Measurements from ENCODE around the gene AUTS2. TPM values are rescaled to one million over a fixed set of nuclear protein-coding genes. Genes with fewer than 3 reads are reported as not detected.

Gene AUTS2
- total and polyA plus RNA-seq, 2 of the 8 experiments (the other 6 are each of a cell fraction or from before 2014, with no cell fraction given): 25.9 to 101 TPM

DNA sequence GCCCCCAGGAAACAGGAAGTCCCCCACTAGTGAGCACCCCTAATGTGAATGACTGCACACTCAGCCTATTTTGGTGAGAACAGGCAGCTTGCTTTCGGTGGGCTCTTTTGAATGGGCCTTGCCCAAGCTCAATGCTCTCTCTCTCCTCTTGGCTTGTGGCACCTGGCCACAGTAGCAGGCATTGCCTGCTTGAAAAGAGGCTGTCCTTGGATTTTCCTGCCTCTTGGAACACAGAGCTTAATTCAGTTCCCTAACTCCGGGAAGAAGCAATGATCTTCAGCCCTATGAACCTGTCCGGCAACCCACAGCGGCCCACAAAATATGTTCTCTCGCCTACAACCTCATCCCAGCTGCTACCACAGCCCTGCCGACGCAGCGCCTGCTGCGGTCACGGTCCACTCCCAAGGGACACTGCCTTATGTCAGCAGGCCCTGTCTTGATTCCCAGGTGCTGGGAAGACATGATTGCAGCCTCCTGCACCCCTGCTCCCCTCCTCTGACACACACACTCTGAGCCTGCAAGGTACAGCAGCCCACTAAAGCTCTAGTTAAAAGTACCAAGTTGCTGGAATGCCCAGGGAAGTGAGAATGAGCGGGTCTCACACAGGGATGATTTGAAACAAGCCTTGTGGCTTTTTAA, 818.2 kb downstream of the AUTS2 start:
- no peak overlapping the region for H2BK12ac ChIP-seq (ENCODE audit: low read depth, low read length)
- H3K27me3 ChIP-seq (replicated peaks in 1 of 4; ENCODE audit: control insufficient read depth in 3 of 4, extremely low read depth in 1 of 4, insufficient read depth in 3 of 4, low read length in 3 of 4): no peaks in the 10 kb centered on the region; a peak in 2 of 7 replicates
- no peak overlapping the region for H2BK120ac ChIP-seq (replicated peaks; ENCODE audit: low read depth, low read length)
- H4K20me1 ChIP-seq (replicated peaks in 1 of 2; ENCODE audit: control insufficient read depth in 1 of 2, insufficient read depth in 2 of 2, low read length in 2 of 2): no peaks in the 10 kb centered on the region
- H3K23me2 ChIP-seq (ENCODE audit: low read depth, low read length): no peaks in the 10 kb centered on the region
- DNase-seq (ENCODE audit: low read depth in 1 of 2, low spot score in 2 of 2) (no peak), FAIRE-seq (no peak)
- no peak overlapping the region for H3K56ac ChIP-seq (replicated peaks; ENCODE audit: insufficient read length, low read depth, low read length)
- no peak overlapping the region for H4K5ac ChIP-seq (ENCODE audit: insufficient read length, low read depth, low read length)
- no peaks in the 10 kb centered on the region for H3K79me2 ChIP-seq (ENCODE audit: control insufficient read depth in 1 of 2, insufficient read depth in 2 of 2, low read length in 2 of 2)
- no peak overlapping the region for H4K91ac ChIP-seq (replicated peaks; ENCODE audit: insufficient read length, low read length)
- 0 out of 4 replicates have a peak overlapping the region, but pooled peaks of 1 of the 2 experiments have one; percentile 23 for H3K4me2 ChIP-seq (ENCODE audit: insufficient read depth in 1 of 2, low read depth in 2 of 2, low read length in 2 of 2)
- peak overlapping the region; percentile 53 for H2BK15ac ChIP-seq (ENCODE audit: low read length)
- POLR2A ChIA-PET (ENCODE audit: partially characterized antibody): interaction anchor here (1.0 kb wide), 1 partner anchor 27 kb away, joined by 3 read pairs; no protein-coding TSS in a partner anchor
- no peak overlapping the region for H2AFZ ChIP-seq (ENCODE audit: low read length)
- H3K27ac ChIP-seq (ENCODE audit: low read depth, low read length): no peak overlapping the region
- no peak overlapping the region for H3K4ac ChIP-seq (replicated peaks; ENCODE audit: insufficient read length, low read depth, low read length)
- no peak overlapping the region for H4K8ac ChIP-seq (ENCODE audit: extremely low read depth, insufficient read depth, low read length)
- peaks cover 3 to 12% (median 11%) of the 10 kb centered on the region in 4 experiments; a peak in 6 of 7 replicates for H3K4me1 ChIP-seq (replicated peaks in 1 of 4; ENCODE audit: control insufficient read depth in 3 of 4, insufficient read depth in 4 of 4, low read length in 3 of 4)
- H2AK5ac ChIP-seq (ENCODE audit: low read depth, low read length): peak overlapping the region; percentile 60; the same call in 1 of the 2 replicates
- no peak overlapping the region for H3K9ac ChIP-seq (replicated peaks in 1 of 4; ENCODE audit: extremely low read depth in 1 of 4, low read depth in 3 of 4, low read length in 3 of 4)
- H3K23ac ChIP-seq (ENCODE audit: insufficient read length): no peak overlapping the region
- H2BK20ac ChIP-seq (ENCODE audit: low read length): peak overlapping the region; percentile 66; the same call in 1 of the 2 replicates
- TF ChIP-seq KDM5A (IDR thresholded peaks at IDR 0.05; ENCODE audit: low read length) (no peak), SP4 (IDR thresholded peaks at IDR 0.05; ENCODE audit: low read length) (no peak), TBP (IDR thresholded peaks at IDR 0.05; ENCODE audit: low read depth, low read length) (no peak), MAFK (IDR thresholded peaks at IDR 0.05; ENCODE audit: low read depth, low read length) (no peak), CREB1 (IDR thresholded peaks at IDR 0.05) (no peak), KDM1A (IDR thresholded peaks at IDR 0.05; ENCODE audit: borderline replicate concordance, low read length) (no peak), POLR2AphosphoS5 (IDR thresholded peaks at IDR 0.05; ENCODE audit: low read depth, low read length) (no peak)
- TF ChIP-seq, protein P1, sequence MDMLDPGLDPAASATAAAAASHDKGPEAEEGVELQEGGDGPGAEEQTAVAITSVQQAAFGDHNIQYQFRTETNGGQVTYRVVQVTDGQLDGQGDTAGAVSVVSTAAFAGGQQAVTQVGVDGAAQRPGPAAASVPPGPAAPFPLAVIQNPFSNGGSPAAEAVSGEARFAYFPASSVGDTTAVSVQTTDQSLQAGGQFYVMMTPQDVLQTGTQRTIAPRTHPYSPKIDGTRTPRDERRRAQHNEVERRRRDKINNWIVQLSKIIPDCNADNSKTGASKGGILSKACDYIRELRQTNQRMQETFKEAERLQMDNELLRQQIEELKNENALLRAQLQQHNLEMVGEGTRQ (IDR thresholded peaks at IDR 0.05; ENCODE audit: low read length): no peak
- H3K9me3 ChIP-seq (ENCODE audit: insufficient read depth in 2 of 2, low read depth in 1 of 2, low read length in 1 of 2): no peaks in the 10 kb centered on the region
- H3K36me3 ChIP-seq (ENCODE audit: control insufficient read depth in 2 of 4, insufficient read depth in 4 of 4, low read length in 3 of 4): no peaks in the 10 kb centered on the region
- H3K79me1 ChIP-seq (ENCODE audit: low read depth, low read length): no peaks in the 10 kb centered on the region
- CTCF ChIA-PET (ENCODE audit: partially characterized antibody): interaction anchor here (0.7 to 2.3 kb wide), 6 partner anchors 8 to 282 kb away, joined by 3 to 10 read pairs (median 4); no protein-coding TSS in a partner anchor
- no peak overlapping the region for H3K4me3 ChIP-seq (ENCODE audit: extremely low read depth in 1 of 4, insufficient read depth in 2 of 4, low read depth in 3 of 4, low read length in 4 of 4)
- H2BK5ac ChIP-seq (ENCODE audit: low read depth, low read length): peak overlapping the region; percentile 73
- peak overlapping the region; percentile 43; the same call in 1 of the 2 replicates for H3K18ac ChIP-seq (ENCODE audit: extremely low read depth, low read length)
- H3K14ac ChIP-seq (ENCODE audit: insufficient read length): no peak overlapping the region
- 85% methylated on average over 11 of the region's 11 CpGs; no CpG with 5 or more reads in 1 of the 2 experiments for WGBS, 2 experiments (ENCODE audit: extremely low coverage in 1 of 2, insufficient coverage in 1 of 2, insufficient read length in 1 of 2, insufficient replicate concordance in 2 of 2, low coverage in 1 of 2, low lambda C conversion rate in 2 of 2, missing lambda C conversion rate in 1 of 2)
